IMR-90 (cell line): ENCODE data around the gene FLT3LG. TPM values are rescaled to one million over a fixed set of nuclear protein-coding genes. Genes with fewer than 3 reads are reported as not detected.
A peak's percentile ranks its signal among the peaks of the same experiment; 100 is the strongest.

Source experiments
- ATAC-seq: fragments of 200-7000 bp; cut with Tn5 transposase; 2 replicates; pipeline ENCODE4 v1.9.1; 2020; ENCODE audit warnings: low read depth, mild to moderate bottlenecking, moderate library complexity
- BruUV-seq: library from RNA; stranded (reverse); fragments of 400-500 nt; replicated peaks from 2 replicates; lab custom pipeline; 2021; lab: Mats Ljungman, UMichigan
- CTCF ChIA-PET: fragments of 300-600 bp; formaldehyde crosslinking; extraction: SDS; loops from one replicate; lab custom pipeline; 2021; ENCODE audit warnings: antibody characterized with exemption; lab: Yijun Ruan, JAX
- POLR2A ChIA-PET: fragments of 300-600 bp; sonication (Branson Sonifier 250); formaldehyde crosslinking; loops from one replicate; lab custom pipeline; 2022; ENCODE audit warnings: antibody characterized with exemption; ENCODE audit not compliant: unreplicated experiment; lab: Charles Lee
- DNase-seq: peaks from one replicate; pipeline ENCODE4 v3.0.0; 2013
- H2AFZ ChIP-seq: replicated peaks from 2 replicates; pipeline ENCODE3; 2013; ENCODE audit warnings: low read length, mild to moderate bottlenecking; ENCODE audit not compliant: poor library complexity
- H2AK5ac ChIP-seq: 2 replicates; pipeline ENCODE4 v1.6.1; 2013; ENCODE audit warnings: low read depth, low read length, inconsistent platforms
- H2AK9ac ChIP-seq: replicated peaks from 2 replicates; pipeline ENCODE3; 2013; ENCODE audit warnings: mild to moderate bottlenecking, low read depth, low read length, moderate library complexity; ENCODE audit not compliant: poor library complexity
- H2BK120ac ChIP-seq: 2 replicates; pipeline ENCODE4 v1.6.1; 2013; ENCODE audit warnings: low read depth, low read length, inconsistent platforms
- H2BK15ac ChIP-seq: 3 replicates; pipeline ENCODE4 v1.6.1; 2013; ENCODE audit warnings: low read depth, low read length, inconsistent platforms
- H2BK20ac ChIP-seq: 2 replicates; pipeline ENCODE4 v1.6.1; 2013; ENCODE audit warnings: low read depth, mild to moderate bottlenecking, inconsistent platforms, low read length, moderate library complexity
- H2BK5ac ChIP-seq: 2 replicates; pipeline ENCODE4 v1.6.1; 2013; ENCODE audit warnings: mild to moderate bottlenecking, low read depth, low read length, inconsistent platforms; ENCODE audit not compliant: poor library complexity, severe bottlenecking
- H3K14ac ChIP-seq: replicated peaks from 2 replicates; pipeline ENCODE4 v1.6.1; 2013; ENCODE audit warnings: low read depth, low read length, inconsistent platforms
- H3K18ac ChIP-seq: 2 replicates; pipeline ENCODE4 v1.6.1; 2013; ENCODE audit warnings: low read depth, low read length, control low read depth
- H3K23ac ChIP-seq: 2 replicates; pipeline ENCODE4 v1.6.1; 2013; ENCODE audit warnings: low read depth, low read length, inconsistent platforms
- H3K27ac ChIP-seq: 2 replicates; pipeline ENCODE4 v1.5.1; 2013; ENCODE audit warnings: mild to moderate bottlenecking, control low read depth, low read length; ENCODE audit not compliant: insufficient read depth
- H3K27me3 ChIP-seq: 2 replicates; pipeline ENCODE4 v1.6.1; 2013; ENCODE audit warnings: low read length; ENCODE audit not compliant: control insufficient read depth, insufficient read depth
- H3K36me3 ChIP-seq: 2 replicates; pipeline ENCODE4 v1.6.1; 2013; ENCODE audit warnings: low read length, mixed read lengths; ENCODE audit not compliant: control insufficient read depth, insufficient read depth
- H3K4ac ChIP-seq: 2 replicates; pipeline ENCODE4 v1.6.1; 2013; ENCODE audit warnings: low read depth, low read length, inconsistent platforms
- H3K4me1 ChIP-seq: 2 replicates; pipeline ENCODE4 v1.6.1; 2013; ENCODE audit warnings: low read length, mixed read lengths; ENCODE audit not compliant: control insufficient read depth, insufficient read depth
- H3K4me2 ChIP-seq: 2 replicates; pipeline ENCODE4 v1.6.1; 2013; ENCODE audit warnings: low read depth, mild to moderate bottlenecking, control low read depth, low read length, moderate library complexity
- H3K4me3 ChIP-seq: 2 replicates; pipeline ENCODE4 v1.5.1; 2013; ENCODE audit warnings: low read depth, mild to moderate bottlenecking, control low read depth, low read length, moderate library complexity; ENCODE audit not compliant: insufficient read depth
- H3K56ac ChIP-seq: 2 replicates; pipeline ENCODE4 v1.6.1; 2013; ENCODE audit warnings: low read length, inconsistent platforms; ENCODE audit not compliant: insufficient read depth; ENCODE audit errors: extremely low read depth
- H3K79me1 ChIP-seq, 2 experiments: 2 replicates each; pipeline ENCODE4 v1.6.1; 2013; ENCODE audit warnings: low read length in 2 of 2, inconsistent platforms in 1 of 2, low read depth in 1 of 2
- H3K9ac ChIP-seq: 2 replicates; pipeline ENCODE4 v1.6.1; 2013; ENCODE audit warnings: low read depth, low read length, control low read depth
- H3K9me1 ChIP-seq: 2 replicates; pipeline ENCODE4 v1.6.1; 2013; ENCODE audit warnings: low read length, inconsistent platforms; ENCODE audit not compliant: insufficient read depth
- H3K9me3 ChIP-seq: 2 replicates; pipeline ENCODE4 v1.6.1; 2013; ENCODE audit warnings: low read length; ENCODE audit not compliant: control insufficient read depth, insufficient read depth
- H4K20me1 ChIP-seq: 2 replicates; pipeline ENCODE4 v1.6.1; 2013; ENCODE audit warnings: low read length, inconsistent platforms; ENCODE audit not compliant: insufficient read depth
- H4K5ac ChIP-seq: 2 replicates; pipeline ENCODE4 v1.6.1; 2013; ENCODE audit warnings: mild to moderate bottlenecking, low read depth, low read length, control low read depth
- H4K8ac ChIP-seq, 2 experiments: 2 replicates each; pipeline ENCODE4 v1.6.1; 2013; ENCODE audit warnings: low read depth in 2 of 2, low read length in 2 of 2, control low read depth in 1 of 2, inconsistent platforms in 1 of 2
- H4K91ac ChIP-seq: 2 replicates; pipeline ENCODE4 v1.6.1; 2013; ENCODE audit warnings: low read depth, low read length, inconsistent platforms; ENCODE audit not compliant: insufficient read depth
- CTCF ChIP-seq: conservative IDR thresholded peaks from 2 replicates; pipeline ENCODE4 v1.5.1; 2012; ENCODE audit warnings: mild to moderate bottlenecking, low read depth, low read length, improper control_type of control experiment
- POLR2A ChIP-seq: IDR thresholded peaks from 2 replicates; pipeline ENCODE4 v1.6.1; 2012; ENCODE audit warnings: mild to moderate bottlenecking, low read depth, low read length
- RAD21 ChIP-seq: IDR thresholded peaks from 2 replicates; pipeline ENCODE4 v1.6.1; 2012; ENCODE audit warnings: low read length, improper control_type of control experiment
- RCOR1 ChIP-seq: IDR thresholded peaks from 2 replicates; pipeline ENCODE4 v1.6.1; 2012; ENCODE audit warnings: mild to moderate bottlenecking, low read length, improper control_type of control experiment; ENCODE audit not compliant: insufficient replicate concordance
- USF2 ChIP-seq: fragments of 150-350 bp; IDR thresholded peaks from 2 replicates; pipeline ENCODE4 v1.6.1; 2017; ENCODE audit warnings: mild to moderate bottlenecking, antibody characterized with exemption, low read length, low read depth
- WGBS, 2 experiments: methylation state at CpG; one replicate each; pipeline versions ENCODE4 v1.1.5 to v1.1.7; 2013; ENCODE audit warnings: missing lambda C conversion rate in 2 of 2; ENCODE audit not compliant: insufficient read length in 1 of 2; ENCODE audit errors: extremely low coverage in 2 of 2; 5-methylcytosine and 5-hydroxymethylcytosine counted together
- dilution Hi-C: fragments of 300-500 bp; cut with HindIII; formaldehyde crosslinking; loops from one replicate; pipeline ENCODE4 v1.14.3; 2018; ENCODE audit warnings: low sequenced_read_pairs; ENCODE audit not compliant: unreplicated experiment
- in situ Hi-C: fragments of 300-500 bp; cut with MboI; formaldehyde crosslinking; loops from 3 replicates; pipeline ENCODE4 v1.14.3; 2019; ENCODE audit warnings: low sequenced_read_pairs, inconsistent platforms, mixed read lengths
- intact Hi-C: fragments of 100-400 bp; cut with micrococcal nuclease; formaldehyde crosslinking; loops from 2 replicates; pipeline ENCODE4 v1.10.0; 2022
- polyA plus RNA-seq, 3 experiments: library from polyadenylated mRNA; depleted of rRNA; stranded (reverse); fragments of >200 nt; gene quantifications; 2 replicates each; pipeline ENCODE4 v1.2.3, GENCODE V29; 2012; ENCODE audit warnings: low replicate concordance in 1 of 3
- total RNA-seq: library from RNA; depleted of rRNA; stranded (reverse); fragments of >200 nt; gene quantifications from 2 replicates; pipeline ENCODE4 v1.2.3, GENCODE V29; 2012

Gene FLT3LG
- total and polyA plus RNA-seq, 2 of the 4 experiments (the other 2 are of a cell fraction): 0.90 to 8.3 TPM

DNA sequence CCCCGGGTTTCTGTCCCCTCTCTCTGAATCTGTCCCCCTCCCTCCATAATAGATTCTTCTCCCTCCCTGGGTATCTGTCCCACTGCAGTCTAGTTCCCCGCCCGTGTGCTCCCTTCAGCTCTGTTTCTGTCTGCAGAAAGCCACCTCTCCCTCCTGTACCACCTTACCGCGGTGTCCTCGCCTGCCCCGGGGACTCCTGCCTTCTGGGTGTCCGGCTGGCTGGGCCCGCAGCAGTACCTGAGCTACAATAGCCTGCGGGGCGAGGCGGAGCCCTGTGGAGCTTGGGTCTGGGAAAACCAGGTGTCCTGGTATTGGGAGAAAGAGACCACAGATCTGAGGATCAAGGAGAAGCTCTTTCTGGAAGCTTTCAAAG is 39.7 kb downstream of the FLT3LG start:
- no peak overlapping the region for H2BK15ac ChIP-seq
- peak overlapping the region; percentile 2; the same call in 1 of the 2 replicates for H3K9ac ChIP-seq
- no peak overlapping the region for H3K27ac ChIP-seq
- DNase-seq (no peak), ATAC-seq (no peak)
- H3K4me2 ChIP-seq: peak overlapping the region; percentile 76; the same call in 1 of the 2 replicates
- no peak overlapping the region for H3K23ac ChIP-seq
- intact Hi-C loops (no loop called here), dilution Hi-C loops (no loop called here), in situ Hi-C loops (no loop called here)
- 100% methylated on average over 1 of the region's 12 CpGs; no CpG with 5 or more reads in 1 of the 2 experiments for WGBS, 2 experiments
- no peak overlapping the region for H2BK20ac ChIP-seq
- peak overlapping the region; percentile 51 for H2AFZ ChIP-seq
- no peak overlapping the region for H4K5ac ChIP-seq
- ChIA-PET CTCF (no interaction called here), POLR2A (interaction anchor here (1.0 kb wide), 1 partner anchor 26 kb away, joined by 3 read pairs; no protein-coding TSS in a partner anchor)
- no peak overlapping the region for H3K14ac ChIP-seq
- peak overlapping the region; percentile 3; the same call in 1 of the 2 replicates for H3K4me3 ChIP-seq
- peaks cover 9% of the 10 kb centered on the region; the same call in 1 of the 2 replicates for H3K36me3 ChIP-seq
- H4K8ac ChIP-seq: peak overlapping the region in 1 of 2 experiments; percentile 87; a peak in 1 of 4 replicates
- peak overlapping the region; percentile 28; the same call in 1 of the 2 replicates for H2AK5ac ChIP-seq
- no peak for TF ChIP-seq POLR2A
- TF ChIP-seq RAD21: no peak
- TF ChIP-seq RCOR1: no peak
- no peak for TF ChIP-seq CTCF
- no peak for TF ChIP-seq USF2
- no peaks in the 10 kb centered on the region for H4K20me1 ChIP-seq
- no peaks in the 10 kb centered on the region for H3K9me3 ChIP-seq
- peak overlapping the region; percentile 94 for H2AK9ac ChIP-seq
- H3K79me1 ChIP-seq: peaks cover 6 to 8% of the 10 kb centered on the region in 2 experiments; a peak in 2 of 4 replicates
- no peak overlapping the region for H4K91ac ChIP-seq
- no peak overlapping the region for H3K56ac ChIP-seq
- H3K4ac ChIP-seq: no peak overlapping the region
- peaks cover 5% of the 10 kb centered on the region; the same call in 1 of the 2 replicates for H3K4me1 ChIP-seq
- no peaks in the 10 kb centered on the region for H3K27me3 ChIP-seq
- no peak overlapping the region for H2BK120ac ChIP-seq
- TSS peak; percentile 55 for BruUV-seq
- 0 out of 2 replicates have a peak, but pooled peaks cover 4% of the 10 kb centered on the region for H3K9me1 ChIP-seq
- no peak overlapping the region for H2BK5ac ChIP-seq
- H3K18ac ChIP-seq: no peak overlapping the region
